ENCODE results near the gene TMEM256. TPM values are rescaled to one million over a fixed set of nuclear protein-coding genes. Genes with fewer than 3 reads are reported as not detected.

TMEM256 gene
- polyA plus RNA-seq, 2 of the 4 experiments (the other 2 are of a cell fraction), result 127 to 164 TPM

GRCh38 chr17:7408252-7408727 is 4.4 kb upstream of the TMEM256 start:
- Histone ChIP-seq H3K4me3 (no peak overlapping the region), H3K4me2 (no peak overlapping the region), H3K27ac (no peak overlapping the region), H3K4me1 (peaks cover 11% of the 10 kb centered on the region), H3K9me3 (no peaks in the 10 kb centered on the region)
- FAIRE-seq (no peak), ATAC-seq (no peak), DNase-seq (ENCODE audit: low read depth in 1 of 2, low spot score in 1 of 2) (no peak)
- TF ChIP-seq HEYL (CRISPR knock-in tag; IDR thresholded peaks at IDR 0.05) (no peak), RCOR1 (IDR thresholded peaks at IDR 0.05; ENCODE audit: low read depth, low read length) (no peak), RAD21 (conservative IDR thresholded peaks at IDR 0.05 in 1 of 2, IDR thresholded peaks at IDR 0.05 in 1 of 2) (no peak), FOSL2 (IDR thresholded peaks at IDR 0.05) (no peak), FOSL2 (CRISPR knock-in tag; IDR thresholded peaks at IDR 0.05) (no peak), MAFK (IDR thresholded peaks at IDR 0.05; ENCODE audit: partially characterized antibody) (no peak), HOXB5 (CRISPR knock-in tag; IDR thresholded peaks at IDR 0.05) (no peak), HDAC2 (IDR thresholded peaks at IDR 0.05) (no peak), NFE2L2 (conservative IDR thresholded peaks at IDR 0.05; ENCODE audit: low read length) (no peak), EP300 (IDR thresholded peaks at IDR 0.05) (no peak), MAX (IDR thresholded peaks at IDR 0.05) (no peak), GATA3 (IDR thresholded peaks at IDR 0.05; ENCODE audit: borderline replicate concordance) (no peak), SMC3 (IDR thresholded peaks at IDR 0.05) (no peak), HES2 (IDR thresholded peaks at IDR 0.05) (no peak), POLR2AphosphoS2 (conservative IDR thresholded peaks at IDR 0.05; ENCODE audit: low read length) (no peak)
- CTCF ChIA-PET, result interaction anchor here (0.7 to 3.4 kb wide), 9 partner anchors 12 to 152 kb away, joined by 3 to 20 read pairs (median 4); partner anchors contain the start of gene SPEM1
- WGBS (ENCODE audit: missing lambda C conversion rate), result 92% methylated on average over 33 of the region's 58 CpGs
- POLR2A ChIA-PET, result no interaction called here

- DNase-seq (ENCODE audit: low read depth in 1 of 2, low spot score in 1 of 2) (no peak), ATAC-seq (no peak), FAIRE-seq (no peak)
- ChIA-PET POLR2A (no interaction called here), CTCF (interaction anchor here (0.9 to 2.5 kb wide), 7 partner anchors 9 to 154 kb away, joined by 3 to 12 read pairs (median 4); partner anchors contain the start of gene SENP3)
- TF ChIP-seq E2F6 (IDR thresholded peaks at IDR 0.05; ENCODE audit: borderline replicate concordance, low read depth) (no peak), ATOH8 (CRISPR knock-in tag; IDR thresholded peaks at IDR 0.05; ENCODE audit: low read depth) (no peak), POLR2AphosphoS2 (conservative IDR thresholded peaks at IDR 0.05; ENCODE audit: low read length) (no peak), KDM1A (IDR thresholded peaks at IDR 0.05; ENCODE audit: low read depth) (no peak), PBX3 (IDR thresholded peaks at IDR 0.05) (no peak), HOXA7 (CRISPR knock-in tag; IDR thresholded peaks at IDR 0.05) (no peak), USF2 (IDR thresholded peaks at IDR 0.05) (no peak), CBX8 (IDR thresholded peaks at IDR 0.05) (no peak), RAD21 (conservative IDR thresholded peaks at IDR 0.05 in 1 of 2, IDR thresholded peaks at IDR 0.05 in 1 of 2) (no peak), TFCP2L1 (CRISPR knock-in tag; IDR thresholded peaks at IDR 0.05) (no peak), FOXS1 (CRISPR knock-in tag; IDR thresholded peaks at IDR 0.05) (no peak)
- H3K4me3 ChIP-seq, result no peak within 1 kb of the TSS
- peaks cover 16% of the 10 kb centered on the region for H3K4me1 ChIP-seq
- no peak within 1 kb of the TSS for H3K4me2 ChIP-seq
- 73% methylated on average over 7 of the region's 12 CpGs for WGBS (ENCODE audit: missing lambda C conversion rate)
- H3K27ac ChIP-seq, result no peak within 1 kb of the TSS
- H3K9me3 ChIP-seq, result no peaks in the 10 kb centered on the region
Measured at GRCh38 chr17:7407485-7408251, 3.8 kb upstream of the TMEM256 start, which contains the start of gene NLGN2. NLGN2 (plus strand) TSS chr17:7407845; CDS start chr17:7408256, 411 bp downstream.
